Measurements from ENCODE around the gene MSMP. TPM values are rescaled to one million over a fixed set of nuclear protein-coding genes. Genes with fewer than 3 reads are reported as not detected.
A peak's percentile ranks its signal among the peaks of the same experiment; 100 is the strongest.

The MSMP gene
- polyA plus RNA-seq, 3 donors: 1.1 TPM; not detected in 2

GRCh38 chr9:35749515-35750255, 4.4 kb downstream of the MSMP start:
- DNase-seq (ENCODE audit: extremely low read depth in 1 of 11, low read depth in 9 of 11, low spot score in 4 of 11): no peak

GRCh38 chr9:35748858-35749514, 5.1 kb downstream of the MSMP start, which contains the start of the genes GBA2 and RGP1:
TSS of gene GBA2 (minus strand) at chr9:35749228. CDS start at chr9:35748704, 524 bp downstream.
TSS of gene RGP1 (plus strand) at chr9:35749287. CDS start at chr9:35749756, 469 bp downstream.
- peak in 7 of 11 donors; percentile 44 to 74 (median 72) for DNase-seq (ENCODE audit: extremely low read depth in 1 of 11, low read depth in 9 of 11, low spot score in 4 of 11)

- DNase-seq (ENCODE audit: extremely low read depth in 1 of 11, low read depth in 9 of 11, low spot score in 4 of 11): no peak
Observed at GRCh38 chr9:35748242-35748857, 5.7 kb downstream of the MSMP start.

- DNase-seq (ENCODE audit: extremely low read depth in 1 of 11, low read depth in 9 of 11, low spot score in 4 of 11): no peak
Observed at GRCh38 chr9:35746583-35746982, 7.5 kb downstream of the MSMP start.

- no peak for DNase-seq (ENCODE audit: extremely low read depth in 1 of 11, low read depth in 9 of 11, low spot score in 4 of 11)
Observed at GRCh38 chr9:35745569-35745968, 8.5 kb downstream of the MSMP start.

GRCh38 chr9:35743880-35744518, 10.1 kb downstream of the MSMP start:
- DNase-seq (ENCODE audit: extremely low read depth in 1 of 11, low read depth in 9 of 11, low spot score in 4 of 11): no peak

GRCh38 chr9:35743452-35743851, 10.6 kb downstream of the MSMP start:
- no peak for DNase-seq (ENCODE audit: extremely low read depth in 1 of 11, low read depth in 9 of 11, low spot score in 4 of 11)

- DNase-seq (ENCODE audit: extremely low read depth in 1 of 11, low read depth in 9 of 11, low spot score in 4 of 11): no peak
Observed at GRCh38 chr9:35741740-35742139, 12.3 kb downstream of the MSMP start.

GRCh38 chr9:35740243-35740642, 13.8 kb downstream of the MSMP start:
- no peak for DNase-seq (ENCODE audit: extremely low read depth in 1 of 11, low read depth in 9 of 11, low spot score in 4 of 11)

GRCh38 chr9:35738924-35739323, 15.2 kb downstream of the MSMP start:
- no peak for DNase-seq (ENCODE audit: extremely low read depth in 1 of 11, low read depth in 9 of 11, low spot score in 4 of 11)

GRCh38 chr9:35738186-35738585, 15.9 kb downstream of the MSMP start:
- no peak for DNase-seq (ENCODE audit: extremely low read depth in 1 of 11, low read depth in 9 of 11, low spot score in 4 of 11)

GRCh38 chr9:35737143-35737542, 16.9 kb downstream of the MSMP start:
- DNase-seq (ENCODE audit: extremely low read depth in 1 of 11, low read depth in 9 of 11, low spot score in 4 of 11): no peak

- DNase-seq (ENCODE audit: extremely low read depth in 1 of 11, low read depth in 9 of 11, low spot score in 4 of 11): peak in 3 of 11 donors; percentile 50 to 60 (median 53)
Observed at GRCh38 chr9:35736201-35736633, 17.9 kb downstream of the MSMP start.

GRCh38 chr9:35734096-35734495, 20.0 kb downstream of the MSMP start:
- no peak for DNase-seq (ENCODE audit: extremely low read depth in 1 of 11, low read depth in 9 of 11, low spot score in 4 of 11)

- DNase-seq (ENCODE audit: extremely low read depth in 1 of 11, low read depth in 9 of 11, low spot score in 4 of 11): peak in 2 of 11 donors; percentile 19 to 25
Observed at GRCh38 chr9:35732800-35733541, 21.1 kb downstream of the MSMP start.

- DNase-seq (ENCODE audit: extremely low read depth in 1 of 11, low read depth in 9 of 11, low spot score in 4 of 11): peak; percentile 88 to 97 (median 95)
Observed at GRCh38 chr9:35732185-35732799, 21.8 kb downstream of the MSMP start, which contains the start of the genes CREB3 and TLN1. TSS of gene CREB3 (plus strand) at chr9:35732666. CDS start at chr9:35732773, 107 bp downstream. TSS of gene TLN1 (minus strand) at chr9:35732195. CDS start at chr9:35725694, 6,501 bp downstream.

- peak in 2 of 11 donors; percentile 20 to 70 for DNase-seq (ENCODE audit: extremely low read depth in 1 of 11, low read depth in 9 of 11, low spot score in 4 of 11)
Observed at GRCh38 chr9:35731415-35732184, 22.5 kb downstream of the MSMP start.
